AG09309 (cell line): ENCODE measurements around the gene MGAT5.

Experiments used
- DNase-seq: peaks from one replicate; pipeline ENCODE4 v3.0.0-alpha.2; 2010; ENCODE audit warnings: low read depth
- H3K4me3 ChIP-seq: 2 replicates; pipeline ENCODE4 v1.5.1; 2011; ENCODE audit warnings: mild to moderate bottlenecking, low read depth, low read length, moderate library complexity; ENCODE audit not compliant: control insufficient read depth
- CTCF ChIP-seq: IDR thresholded peaks from 2 replicates; pipeline ENCODE4 v1.5.1; 2011; ENCODE audit warnings: mild to moderate bottlenecking, low read depth, low read length, inconsistent platforms; ENCODE audit not compliant: insufficient read depth, control insufficient read depth; ENCODE audit errors: missing control alignments

Gene MGAT5

GRCh38 chr2:134243244-134243643 is 10.6 kb upstream of the MGAT5 start:
- H3K4me3 ChIP-seq: no peak overlapping the region
- TF ChIP-seq CTCF: no peak
- no peak for DNase-seq

- H3K4me3 ChIP-seq: no peak overlapping the region
- no peak for TF ChIP-seq CTCF
- no peak for DNase-seq
Observed at GRCh38 chr2:134244086-134244485, 9.8 kb upstream of the MGAT5 start.

GRCh38 chr2:134244587-134244986 is 9.3 kb upstream of the MGAT5 start:
- H3K4me3 ChIP-seq: no peak overlapping the region
- TF ChIP-seq CTCF: no peak
- DNase-seq: no peak

- DNase-seq: no peak
- TF ChIP-seq CTCF: peak; percentile 82
- no peak overlapping the region for H3K4me3 ChIP-seq
Observed at GRCh38 chr2:134245340-134245984, 8.4 kb upstream of the MGAT5 start.

- DNase-seq: no peak
- no peak for TF ChIP-seq CTCF
- H3K4me3 ChIP-seq: no peak overlapping the region
Observed at GRCh38 chr2:134246154-134246874, 7.6 kb upstream of the MGAT5 start.

GRCh38 chr2:134247679-134248078 is 6.2 kb upstream of the MGAT5 start:
- DNase-seq: no peak
- H3K4me3 ChIP-seq: no peak overlapping the region
- TF ChIP-seq CTCF: no peak
